OCI-LY7 (cell line): ENCODE data around the gene TMEM114.

ENCODE experiments used
- EZH2phosphoT487 ChIP-seq: fragments of 200-600 bp; sonication (generic); IDR thresholded peaks from 2 replicates; pipeline ENCODE4 v1.6.1; 2018; ENCODE audit warnings: low read depth, borderline replicate concordance, mild to moderate bottlenecking, mixed run types, antibody characterized with exemption, low read length, moderate library complexity, mixed read lengths
- TF ChIP-seq, protein P1 (sequence below): fragments of 200-600 bp; sonication (generic); conservative IDR thresholded peaks from 2 replicates; pipeline ENCODE4 v1.5.1; 2014; ENCODE audit warnings: mild to moderate bottlenecking, antibody characterized with exemption, low read length, moderate library complexity, mixed read lengths

- TF ChIP-seq, protein P1, sequence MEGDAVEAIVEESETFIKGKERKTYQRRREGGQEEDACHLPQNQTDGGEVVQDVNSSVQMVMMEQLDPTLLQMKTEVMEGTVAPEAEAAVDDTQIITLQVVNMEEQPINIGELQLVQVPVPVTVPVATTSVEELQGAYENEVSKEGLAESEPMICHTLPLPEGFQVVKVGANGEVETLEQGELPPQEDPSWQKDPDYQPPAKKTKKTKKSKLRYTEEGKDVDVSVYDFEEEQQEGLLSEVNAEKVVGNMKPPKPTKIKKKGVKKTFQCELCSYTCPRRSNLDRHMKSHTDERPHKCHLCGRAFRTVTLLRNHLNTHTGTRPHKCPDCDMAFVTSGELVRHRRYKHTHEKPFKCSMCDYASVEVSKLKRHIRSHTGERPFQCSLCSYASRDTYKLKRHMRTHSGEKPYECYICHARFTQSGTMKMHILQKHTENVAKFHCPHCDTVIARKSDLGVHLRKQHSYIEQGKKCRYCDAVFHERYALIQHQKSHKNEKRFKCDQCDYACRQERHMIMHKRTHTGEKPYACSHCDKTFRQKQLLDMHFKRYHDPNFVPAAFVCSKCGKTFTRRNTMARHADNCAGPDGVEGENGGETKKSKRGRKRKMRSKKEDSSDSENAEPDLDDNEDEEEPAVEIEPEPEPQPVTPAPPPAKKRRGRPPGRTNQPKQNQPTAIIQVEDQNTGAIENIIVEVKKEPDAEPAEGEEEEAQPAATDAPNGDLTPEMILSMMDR, result no peak
- TF ChIP-seq EZH2phosphoT487, result no peak
Measured at GRCh38 chr16:8590811-8591210, 500 bp upstream of the TMEM114 start.
